ENCODE measurements around the gene MRNIP.

The MRNIP gene

DNA sequence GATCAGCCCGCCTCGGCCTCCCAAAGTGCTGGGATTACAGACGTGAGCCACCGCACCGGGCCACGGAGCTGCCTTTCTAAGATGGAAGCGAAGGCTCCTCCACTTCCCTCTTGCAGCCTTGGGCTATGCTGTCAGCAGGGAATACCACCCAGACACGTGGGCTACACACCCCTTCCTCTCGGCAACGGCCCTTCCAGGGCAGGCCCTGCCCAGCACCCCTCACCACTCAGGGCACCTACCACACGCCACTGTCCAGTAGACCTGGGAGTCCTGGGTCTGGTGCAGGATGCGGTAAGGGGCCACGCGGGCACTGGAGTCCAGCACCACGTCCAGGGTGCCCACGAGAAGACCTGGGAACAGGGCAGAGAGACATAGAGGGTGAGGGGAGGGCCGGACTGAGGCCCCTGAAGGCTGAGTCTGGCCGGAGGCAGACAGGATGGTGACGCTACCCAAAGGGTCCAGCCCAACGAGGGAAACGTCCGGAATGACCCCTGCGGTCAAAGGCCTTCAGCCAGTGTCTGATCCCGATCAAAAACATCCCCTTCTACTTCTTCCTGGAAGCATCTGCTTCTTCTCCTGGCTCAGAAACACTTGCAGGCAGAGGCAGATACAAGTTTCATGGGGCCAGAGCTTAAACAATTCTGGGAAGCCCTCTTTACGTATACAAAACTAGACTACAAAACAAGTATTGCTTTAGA lies 46.0 kb upstream of the MRNIP start:
- no peak for DNase-seq (ENCODE audit: extremely low read depth, low read depth)
- TF ChIP-seq, protein P1, sequence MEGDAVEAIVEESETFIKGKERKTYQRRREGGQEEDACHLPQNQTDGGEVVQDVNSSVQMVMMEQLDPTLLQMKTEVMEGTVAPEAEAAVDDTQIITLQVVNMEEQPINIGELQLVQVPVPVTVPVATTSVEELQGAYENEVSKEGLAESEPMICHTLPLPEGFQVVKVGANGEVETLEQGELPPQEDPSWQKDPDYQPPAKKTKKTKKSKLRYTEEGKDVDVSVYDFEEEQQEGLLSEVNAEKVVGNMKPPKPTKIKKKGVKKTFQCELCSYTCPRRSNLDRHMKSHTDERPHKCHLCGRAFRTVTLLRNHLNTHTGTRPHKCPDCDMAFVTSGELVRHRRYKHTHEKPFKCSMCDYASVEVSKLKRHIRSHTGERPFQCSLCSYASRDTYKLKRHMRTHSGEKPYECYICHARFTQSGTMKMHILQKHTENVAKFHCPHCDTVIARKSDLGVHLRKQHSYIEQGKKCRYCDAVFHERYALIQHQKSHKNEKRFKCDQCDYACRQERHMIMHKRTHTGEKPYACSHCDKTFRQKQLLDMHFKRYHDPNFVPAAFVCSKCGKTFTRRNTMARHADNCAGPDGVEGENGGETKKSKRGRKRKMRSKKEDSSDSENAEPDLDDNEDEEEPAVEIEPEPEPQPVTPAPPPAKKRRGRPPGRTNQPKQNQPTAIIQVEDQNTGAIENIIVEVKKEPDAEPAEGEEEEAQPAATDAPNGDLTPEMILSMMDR (IDR thresholded peaks at IDR 0.05; ENCODE audit: low read depth, low read length, missing control alignments), result no peak

DNA sequence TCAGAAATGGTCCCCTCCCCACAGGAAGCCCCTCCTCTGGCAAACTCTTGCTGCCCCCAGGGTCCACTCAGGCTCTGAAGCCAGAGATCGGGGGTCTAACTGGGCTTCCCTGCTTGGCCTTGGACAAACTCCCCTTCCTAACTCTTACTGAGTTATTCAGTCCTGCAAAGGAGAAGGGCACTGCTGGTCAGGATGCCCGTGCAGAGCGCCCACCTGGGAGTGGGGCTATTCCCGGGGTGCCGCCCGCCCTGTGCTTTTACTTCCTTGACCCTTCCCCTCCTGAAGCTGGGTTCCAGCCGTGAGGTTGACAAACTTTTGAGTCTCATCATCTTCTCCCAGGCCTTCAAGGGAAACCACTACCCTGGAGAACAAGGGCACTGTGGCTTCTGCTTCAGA lies 44.1 kb upstream of the MRNIP start:
- H3K4me3 ChIP-seq (replicated peaks; ENCODE audit: low read depth, low read length), result no peak overlapping the region
- no peak for DNase-seq (ENCODE audit: extremely low read depth, low read depth)
- TF ChIP-seq, protein P1 (IDR thresholded peaks at IDR 0.05; ENCODE audit: low read depth, low read length, missing control alignments), result no peak

More for the DNA sequence above, 46.0 kb upstream of the MRNIP start:
- H3K4me3 ChIP-seq (replicated peaks; ENCODE audit: low read depth, low read length), result no peak overlapping the region

DNA sequence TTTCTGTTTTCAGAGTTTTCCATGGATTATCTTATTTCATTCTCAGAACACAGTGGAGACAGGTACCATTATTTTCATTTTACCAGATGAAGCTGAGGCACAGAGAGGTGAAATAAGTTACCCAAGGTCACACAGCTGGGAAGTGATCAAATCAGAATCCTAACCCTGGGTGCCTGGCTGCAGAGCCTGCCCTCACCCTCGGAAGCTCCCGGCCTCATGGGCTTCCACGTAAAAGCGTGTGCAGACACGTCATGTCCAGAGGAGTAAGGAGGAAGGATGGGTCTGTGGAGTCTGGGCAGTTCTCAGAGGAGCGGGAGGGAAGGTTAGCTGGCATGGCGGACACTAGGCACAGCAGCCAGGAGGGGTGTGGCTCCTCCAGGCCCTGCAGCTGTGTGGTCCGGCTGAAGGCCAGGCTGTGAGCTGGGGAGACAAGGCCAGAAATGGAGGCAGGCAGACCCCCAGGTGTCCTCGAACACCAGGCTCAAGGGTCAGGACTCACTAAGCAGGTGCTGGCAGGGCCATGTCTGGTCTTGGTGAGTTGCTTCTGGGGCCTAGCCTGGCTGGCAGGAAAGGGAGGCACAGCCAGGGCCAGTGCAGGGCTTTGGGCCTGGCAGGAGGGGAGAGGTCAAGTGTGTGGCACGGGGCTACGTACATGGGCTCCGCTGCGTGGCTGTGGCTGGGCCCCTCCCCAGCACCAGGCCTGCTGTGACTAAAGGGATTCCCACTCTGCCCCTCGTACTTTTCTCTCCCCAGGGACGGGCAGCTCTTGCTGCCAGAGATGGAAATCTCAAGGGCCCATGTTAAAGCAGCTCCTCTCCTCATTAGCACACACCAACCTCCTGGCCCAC lies 43.5 kb upstream of the MRNIP start:
- no peak for DNase-seq (ENCODE audit: extremely low read depth, low read depth)
- TF ChIP-seq, protein P1 (IDR thresholded peaks at IDR 0.05; ENCODE audit: low read depth, low read length, missing control alignments), result no peak
- H3K4me3 ChIP-seq (replicated peaks; ENCODE audit: low read depth, low read length), result no peak overlapping the region

DNA sequence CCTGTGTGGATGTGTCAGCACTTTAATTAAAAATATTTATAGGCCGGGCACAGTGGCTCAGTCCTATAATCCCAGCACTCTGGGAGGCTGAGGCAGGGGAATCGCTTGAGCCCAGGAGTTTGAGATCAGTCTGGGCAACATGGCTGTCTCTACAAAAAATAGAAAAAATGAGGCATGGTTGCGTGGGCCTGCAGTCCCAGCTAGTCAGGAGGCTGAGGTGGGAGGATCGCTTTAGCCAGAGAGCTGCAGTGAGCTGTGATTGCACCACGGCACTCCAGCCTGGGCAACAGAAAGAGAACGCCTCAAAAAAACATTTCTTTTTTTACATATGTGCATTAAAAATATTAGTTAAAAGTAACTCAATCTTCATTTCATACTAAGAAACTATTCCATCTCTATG lies 42.8 kb upstream of the MRNIP start:
- DNase-seq (ENCODE audit: extremely low read depth, low read depth), result no peak
- TF ChIP-seq, protein P1 (IDR thresholded peaks at IDR 0.05; ENCODE audit: low read depth, low read length, missing control alignments), result no peak

DNA sequence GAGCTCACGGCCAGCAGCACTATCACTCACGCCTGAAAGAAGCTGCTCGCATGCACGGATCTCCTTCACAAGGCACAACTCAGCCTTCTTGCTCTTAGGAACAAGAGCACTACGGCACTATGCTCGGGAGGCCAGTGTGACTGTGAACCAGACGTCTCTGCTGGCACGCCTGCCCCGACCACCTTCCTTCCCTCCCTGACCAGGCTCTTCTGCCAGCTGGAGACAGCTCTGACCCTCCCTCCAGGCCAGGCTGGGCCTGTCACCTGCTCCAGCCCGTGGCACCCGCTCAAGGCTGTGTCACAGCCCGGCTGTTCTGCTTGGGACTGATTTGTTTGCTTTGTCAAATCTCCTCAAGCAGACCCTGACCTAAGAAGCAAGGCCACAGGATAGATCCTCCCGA lies 42.1 kb upstream of the MRNIP start:
- no peak overlapping the region for H3K4me3 ChIP-seq (replicated peaks; ENCODE audit: low read depth, low read length)
- TF ChIP-seq, protein P1 (IDR thresholded peaks at IDR 0.05; ENCODE audit: low read depth, low read length, missing control alignments), result no peak

More for the DNA sequence above, 42.8 kb upstream of the MRNIP start:
- no peak overlapping the region for H3K4me3 ChIP-seq (replicated peaks; ENCODE audit: low read depth, low read length)

DNA sequence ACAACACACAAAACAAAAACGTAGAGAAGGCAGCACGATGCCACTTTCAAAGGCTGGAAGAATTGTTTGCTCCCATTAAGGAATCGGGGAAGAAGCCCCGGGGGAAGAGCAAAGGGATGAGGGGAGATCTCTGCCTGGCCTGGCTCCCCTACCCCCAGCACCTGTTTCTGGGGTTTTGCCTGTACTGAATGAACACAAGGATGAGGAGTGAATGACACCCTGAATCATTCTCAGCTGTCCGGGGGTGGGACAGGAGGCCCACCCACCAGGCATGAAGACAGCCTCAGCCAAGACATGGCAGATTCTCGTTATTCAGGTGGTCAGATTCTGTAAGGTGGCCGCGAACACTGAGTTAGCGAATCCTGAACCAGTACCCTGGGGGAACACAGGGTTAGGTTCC lies 41.6 kb upstream of the MRNIP start:
- DNase-seq (ENCODE audit: extremely low read depth, low read depth), result no peak
- TF ChIP-seq, protein P1 (IDR thresholded peaks at IDR 0.05; ENCODE audit: low read depth, low read length, missing control alignments), result no peak
- no peak overlapping the region for H3K4me3 ChIP-seq (replicated peaks; ENCODE audit: low read depth, low read length)

More for the DNA sequence above, 42.1 kb upstream of the MRNIP start:
- DNase-seq (ENCODE audit: extremely low read depth, low read depth), result no peak
